DOHH2 (cell line): ENCODE data around the gene DISC1.

Experiments
- H3F3A ChIP-seq: fragments of 200-600 bp; sonication (generic), shearing (Covaris generic); 2 replicates; pipeline ENCODE4 v1.6.0; 2016; ENCODE audit warnings: antibody characterized with exemption, mild to moderate bottlenecking; ENCODE audit not compliant: control insufficient read depth, insufficient read depth
- H3K27ac ChIP-seq: fragments of 200-600 bp; sonication (generic); 2 replicates; pipeline ENCODE4 v1.5.1; 2014; ENCODE audit warnings: low read depth, mild to moderate bottlenecking, low read length, moderate library complexity
- H3K27me3 ChIP-seq: fragments of 200-600 bp; sonication (generic); 2 replicates; pipeline ENCODE4 v1.6.1; 2014; ENCODE audit warnings: mild to moderate bottlenecking, low read length, mixed read lengths; ENCODE audit not compliant: control insufficient read depth
- H3K36me3 ChIP-seq: fragments of 200-600 bp; sonication (generic); 2 replicates; pipeline ENCODE4 v1.6.1; 2014; ENCODE audit warnings: mild to moderate bottlenecking, low read length, moderate library complexity, mixed read lengths; ENCODE audit not compliant: control insufficient read depth
- H3K4me1 ChIP-seq: fragments of 200-600 bp; sonication (generic); 2 replicates; pipeline ENCODE4 v1.6.1; 2014; ENCODE audit warnings: mild to moderate bottlenecking, low read length, mixed read lengths; ENCODE audit not compliant: control insufficient read depth
- H3K4me2 ChIP-seq: fragments of 200-600 bp; sonication (generic); 2 replicates; pipeline ENCODE4 v1.6.0; 2014; ENCODE audit warnings: mild to moderate bottlenecking, low read length, moderate library complexity
- H3K4me3 ChIP-seq: fragments of 200-600 bp; sonication (generic); 2 replicates; pipeline ENCODE4 v1.5.1; 2014; ENCODE audit warnings: mild to moderate bottlenecking, low read length, mixed read lengths
- H3K79me2 ChIP-seq: fragments of 200-600 bp; sonication (generic); 2 replicates; pipeline ENCODE4 v1.6.1; 2014; ENCODE audit warnings: mild to moderate bottlenecking, low read length, mixed read lengths; ENCODE audit not compliant: control insufficient read depth
- H3K9me2 ChIP-seq: fragments of 200-600 bp; sonication (generic); replicated peaks from 2 replicates; pipeline ENCODE4 v1.6.1; 2014; ENCODE audit warnings: mild to moderate bottlenecking, low read length, mixed read lengths; ENCODE audit not compliant: control insufficient read depth
- H3K9me3 ChIP-seq: fragments of 200-600 bp; sonication (generic); 2 replicates; pipeline ENCODE4 v1.6.1; 2014; ENCODE audit warnings: antibody characterized with exemption, low read length, mixed read lengths; ENCODE audit not compliant: control insufficient read depth, insufficient read depth
- H4K20me1 ChIP-seq: fragments of 200-600 bp; sonication (generic); 2 replicates; pipeline ENCODE4 v1.6.0; 2014; ENCODE audit warnings: low read depth, mild to moderate bottlenecking, antibody characterized with exemption, low read length, moderate library complexity; ENCODE audit not compliant: control insufficient read depth, insufficient read depth
- EZH2phosphoT487 ChIP-seq: fragments of 200-600 bp; sonication (generic); IDR thresholded peaks from 2 replicates; pipeline ENCODE4 v1.6.1; 2017; ENCODE audit warnings: borderline replicate concordance, mild to moderate bottlenecking, antibody characterized with exemption, low read length, moderate library complexity, mixed read lengths
- TF ChIP-seq, protein P1 (sequence below): fragments of 200-600 bp; sonication (generic); IDR thresholded peaks from one replicate; pipeline ENCODE4 v1.5.1; 2014; ENCODE audit warnings: antibody characterized with exemption, mild to moderate bottlenecking, low read depth, low read length; ENCODE audit not compliant: poor library complexity, severe bottlenecking

The DISC1 gene

DNA sequence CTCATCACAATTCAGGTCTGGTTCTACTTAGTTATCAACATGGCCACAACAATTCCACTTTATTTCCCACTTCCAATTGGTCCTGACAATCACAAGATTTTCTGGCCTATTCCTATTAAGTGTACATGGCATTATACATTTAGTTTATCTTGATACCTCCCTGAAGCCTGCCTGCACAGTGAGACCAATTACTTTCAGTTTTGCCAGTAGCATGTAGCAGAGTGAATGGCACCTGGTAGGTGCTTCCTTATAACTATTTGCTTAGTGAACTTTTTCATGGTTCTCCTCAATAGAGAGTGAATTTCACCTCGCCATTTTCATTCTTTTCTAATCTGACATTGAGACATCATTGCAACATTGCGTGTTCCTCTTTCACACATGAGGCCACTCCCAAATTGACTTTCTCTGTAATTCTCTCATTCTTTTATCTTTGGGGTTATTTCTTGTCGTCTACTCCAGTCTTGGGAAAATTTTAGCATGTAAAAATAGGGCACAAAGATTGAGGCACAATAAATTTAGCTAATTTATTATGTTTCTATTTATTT, 124.3 kb downstream of the DISC1 start:
- Histone ChIP-seq H3K4me1 (no peaks in the 10 kb centered on the region), H3K4me2 (no peak overlapping the region), H4K20me1 (no peaks in the 10 kb centered on the region), H3K9me2 (no peaks in the 10 kb centered on the region), H3K4me3 (no peak overlapping the region), H3F3A (no peaks in the 10 kb centered on the region), H3K27me3 (no peaks in the 10 kb centered on the region), H3K9me3 (peaks cover 4% of the 10 kb centered on the region; the same call in 1 of the 2 replicates), H3K79me2 (no peaks in the 10 kb centered on the region), H3K27ac (no peak overlapping the region), H3K36me3 (no peaks in the 10 kb centered on the region)
- TF ChIP-seq, protein P1, sequence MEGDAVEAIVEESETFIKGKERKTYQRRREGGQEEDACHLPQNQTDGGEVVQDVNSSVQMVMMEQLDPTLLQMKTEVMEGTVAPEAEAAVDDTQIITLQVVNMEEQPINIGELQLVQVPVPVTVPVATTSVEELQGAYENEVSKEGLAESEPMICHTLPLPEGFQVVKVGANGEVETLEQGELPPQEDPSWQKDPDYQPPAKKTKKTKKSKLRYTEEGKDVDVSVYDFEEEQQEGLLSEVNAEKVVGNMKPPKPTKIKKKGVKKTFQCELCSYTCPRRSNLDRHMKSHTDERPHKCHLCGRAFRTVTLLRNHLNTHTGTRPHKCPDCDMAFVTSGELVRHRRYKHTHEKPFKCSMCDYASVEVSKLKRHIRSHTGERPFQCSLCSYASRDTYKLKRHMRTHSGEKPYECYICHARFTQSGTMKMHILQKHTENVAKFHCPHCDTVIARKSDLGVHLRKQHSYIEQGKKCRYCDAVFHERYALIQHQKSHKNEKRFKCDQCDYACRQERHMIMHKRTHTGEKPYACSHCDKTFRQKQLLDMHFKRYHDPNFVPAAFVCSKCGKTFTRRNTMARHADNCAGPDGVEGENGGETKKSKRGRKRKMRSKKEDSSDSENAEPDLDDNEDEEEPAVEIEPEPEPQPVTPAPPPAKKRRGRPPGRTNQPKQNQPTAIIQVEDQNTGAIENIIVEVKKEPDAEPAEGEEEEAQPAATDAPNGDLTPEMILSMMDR, result no peak
- TF ChIP-seq EZH2phosphoT487, result no peak

DNA sequence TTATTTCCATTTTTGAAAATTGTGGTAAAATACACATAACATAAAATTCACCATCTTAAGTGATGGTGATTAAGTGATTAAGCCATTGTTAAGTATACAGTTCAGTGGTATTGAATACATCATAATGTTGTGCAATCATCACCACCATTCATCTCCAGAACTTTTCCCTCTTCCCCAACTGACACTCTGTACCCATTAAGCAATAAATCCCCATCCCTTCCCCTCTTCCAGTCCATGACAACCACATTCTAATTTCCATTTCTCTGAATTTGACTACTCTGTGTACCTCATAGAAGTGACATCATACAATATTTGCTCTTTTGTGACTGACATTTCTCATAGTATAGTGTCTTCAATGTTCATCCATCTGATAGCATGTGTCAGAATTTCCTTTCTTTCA, 124.8 kb downstream of the DISC1 start:
- Histone ChIP-seq H3K36me3 (no peaks in the 10 kb centered on the region), H3K9me2 (no peaks in the 10 kb centered on the region), H3K9me3 (peaks cover 4% of the 10 kb centered on the region; the same call in 1 of the 2 replicates), H3K79me2 (no peaks in the 10 kb centered on the region), H3K4me2 (no peak overlapping the region), H3K27me3 (no peaks in the 10 kb centered on the region), H3K4me3 (no peak overlapping the region), H3F3A (no peaks in the 10 kb centered on the region), H3K27ac (no peak overlapping the region), H3K4me1 (no peaks in the 10 kb centered on the region), H4K20me1 (no peaks in the 10 kb centered on the region)
- TF ChIP-seq EZH2phosphoT487, result no peak
- TF ChIP-seq, protein P1, result no peak

DNA sequence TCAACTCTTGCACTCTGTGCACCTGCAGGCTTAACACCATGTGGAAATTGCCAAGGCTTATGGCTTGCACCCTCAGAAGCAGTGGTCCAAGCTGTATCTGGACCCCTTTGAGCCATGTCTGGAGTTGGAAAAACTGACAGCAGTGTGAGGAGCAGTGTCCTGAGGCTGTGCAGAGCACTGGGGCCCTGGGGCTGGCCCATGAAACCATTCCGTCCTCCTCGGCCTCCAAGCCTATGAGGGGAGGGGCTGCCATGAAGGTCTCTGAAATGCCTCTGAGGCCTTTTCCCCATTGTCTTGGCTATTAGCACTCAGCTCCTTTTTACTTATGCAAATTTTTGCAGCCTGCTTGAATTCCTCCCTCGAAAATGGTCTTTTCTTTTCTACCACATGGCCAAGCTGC, 126.7 kb downstream of the DISC1 start:
- Histone ChIP-seq H3F3A (no peaks in the 10 kb centered on the region), H3K79me2 (no peaks in the 10 kb centered on the region), H3K36me3 (no peaks in the 10 kb centered on the region), H3K9me3 (peaks cover 4% of the 10 kb centered on the region; the same call in 1 of the 2 replicates), H3K27ac (no peak overlapping the region), H3K4me1 (no peaks in the 10 kb centered on the region), H3K4me2 (no peak overlapping the region), H3K9me2 (no peaks in the 10 kb centered on the region), H3K27me3 (no peaks in the 10 kb centered on the region), H4K20me1 (no peaks in the 10 kb centered on the region), H3K4me3 (no peak overlapping the region)
- TF ChIP-seq, protein P1, result no peak
- no peak for TF ChIP-seq EZH2phosphoT487

DNA sequence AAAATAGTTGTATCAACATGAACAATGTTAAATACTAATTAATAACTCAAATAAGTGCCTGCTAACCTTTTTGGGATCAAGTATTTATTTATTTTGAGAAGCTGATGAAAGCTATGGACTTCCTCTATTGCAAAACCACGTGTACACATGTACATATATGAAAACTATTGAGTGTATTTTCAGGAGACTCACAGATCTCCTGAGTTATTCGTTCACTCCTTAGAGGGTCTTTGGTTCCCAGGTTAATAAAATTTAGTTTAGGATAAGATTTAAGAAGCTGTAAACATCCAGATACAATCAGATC, 130.5 kb downstream of the DISC1 start:
- Histone ChIP-seq H3K4me2 (no peak overlapping the region), H3K4me3 (no peak overlapping the region), H3K9me3 (peaks cover 4% of the 10 kb centered on the region; the same call in 1 of the 2 replicates), H3F3A (no peaks in the 10 kb centered on the region), H4K20me1 (no peaks in the 10 kb centered on the region), H3K27ac (no peak overlapping the region), H3K79me2 (no peaks in the 10 kb centered on the region), H3K36me3 (no peaks in the 10 kb centered on the region), H3K27me3 (no peaks in the 10 kb centered on the region), H3K9me2 (no peaks in the 10 kb centered on the region), H3K4me1 (no peaks in the 10 kb centered on the region)
- no peak for TF ChIP-seq EZH2phosphoT487
- TF ChIP-seq, protein P1, result no peak
